ENCODE data around the gene GZMA.

GRCh38 chr5:55055183-55055582 lies 47.3 kb upstream of the GZMA start:
- no peak for TF ChIP-seq POLR2A (IDR thresholded peaks at IDR 0.05)
- TF ChIP-seq CTCF (IDR thresholded peaks at IDR 0.05) = no peak
- no peak for TF ChIP-seq EP300 (IDR thresholded peaks at IDR 0.05)
